Loucy (cell line): ENCODE data around the gene RC3H1.

Source experiments
- EZH2phosphoT487 ChIP-seq: fragments of 200-600 bp; IDR thresholded peaks from 2 replicates; pipeline ENCODE4 v1.6.1; 2018; ENCODE audit warnings: antibody characterized with exemption, mild to moderate bottlenecking, moderate library complexity, borderline replicate concordance
- TF ChIP-seq, protein P1 (sequence below): fragments of 200-600 bp; sonication (generic); conservative IDR thresholded peaks from 2 replicates; pipeline ENCODE4 v1.5.1; 2014; ENCODE audit warnings: mild to moderate bottlenecking, antibody characterized with exemption, low read length

DNA sequence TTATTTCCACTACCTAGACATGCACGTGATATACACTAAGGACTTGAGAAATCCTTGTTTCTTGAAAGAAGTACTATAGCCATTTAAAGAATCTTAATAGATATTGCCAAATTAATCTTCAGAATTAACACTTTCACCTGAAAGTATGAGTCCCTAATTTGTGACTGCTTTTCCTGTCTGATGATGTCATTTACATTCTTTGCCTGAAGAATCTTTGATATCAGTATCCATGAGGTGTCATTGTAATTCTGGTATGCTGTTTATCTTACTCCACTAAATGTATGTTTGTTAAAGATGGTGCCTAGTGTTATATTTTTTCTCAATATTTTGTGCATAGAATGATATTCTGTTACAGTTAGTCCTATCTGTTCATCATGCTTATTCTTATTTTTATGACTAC, 48.5 kb upstream of the RC3H1 start:
- TF ChIP-seq, protein P1, sequence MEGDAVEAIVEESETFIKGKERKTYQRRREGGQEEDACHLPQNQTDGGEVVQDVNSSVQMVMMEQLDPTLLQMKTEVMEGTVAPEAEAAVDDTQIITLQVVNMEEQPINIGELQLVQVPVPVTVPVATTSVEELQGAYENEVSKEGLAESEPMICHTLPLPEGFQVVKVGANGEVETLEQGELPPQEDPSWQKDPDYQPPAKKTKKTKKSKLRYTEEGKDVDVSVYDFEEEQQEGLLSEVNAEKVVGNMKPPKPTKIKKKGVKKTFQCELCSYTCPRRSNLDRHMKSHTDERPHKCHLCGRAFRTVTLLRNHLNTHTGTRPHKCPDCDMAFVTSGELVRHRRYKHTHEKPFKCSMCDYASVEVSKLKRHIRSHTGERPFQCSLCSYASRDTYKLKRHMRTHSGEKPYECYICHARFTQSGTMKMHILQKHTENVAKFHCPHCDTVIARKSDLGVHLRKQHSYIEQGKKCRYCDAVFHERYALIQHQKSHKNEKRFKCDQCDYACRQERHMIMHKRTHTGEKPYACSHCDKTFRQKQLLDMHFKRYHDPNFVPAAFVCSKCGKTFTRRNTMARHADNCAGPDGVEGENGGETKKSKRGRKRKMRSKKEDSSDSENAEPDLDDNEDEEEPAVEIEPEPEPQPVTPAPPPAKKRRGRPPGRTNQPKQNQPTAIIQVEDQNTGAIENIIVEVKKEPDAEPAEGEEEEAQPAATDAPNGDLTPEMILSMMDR, result no peak
- TF ChIP-seq EZH2phosphoT487, result no peak
